GM12875 (cell line): Measurements from ENCODE around the gene PYGO1.
A peak's percentile ranks its signal among the peaks of the same experiment; 100 is the strongest.

Source experiments
- H3K4me3 ChIP-seq: one replicate; pipeline ENCODE4 v1.5.1; 2011; ENCODE audit warnings: low read depth, low read length, control low read depth
- TF ChIP-seq, protein P1 (sequence below): IDR thresholded peaks from 2 replicates; pipeline ENCODE4 v1.5.1; 2011; ENCODE audit warnings: low read depth, mild to moderate bottlenecking, control low read depth, inconsistent platforms, low read length, moderate library complexity, borderline replicate concordance; ENCODE audit not compliant: insufficient read depth

Gene PYGO1

DNA sequence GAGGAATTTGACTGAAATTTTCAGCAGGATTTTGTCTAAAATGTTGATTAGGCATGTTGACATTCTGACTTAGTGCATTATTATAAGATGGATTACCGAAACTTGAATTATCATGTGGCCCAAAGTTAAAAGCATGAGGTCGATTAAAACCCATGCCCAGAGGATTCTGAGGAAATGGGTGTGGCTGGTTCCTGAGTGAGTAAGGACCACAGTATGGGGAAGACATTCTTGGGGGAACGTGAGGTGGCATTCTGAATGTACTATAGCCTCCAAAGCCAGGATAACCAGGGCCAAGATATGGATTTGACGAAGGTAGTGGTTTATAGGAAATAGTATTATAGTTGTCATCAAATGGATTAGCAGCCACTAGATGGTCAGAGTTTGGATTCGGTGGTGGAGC is 41.4 kb downstream of the PYGO1 start:
- TF ChIP-seq, protein P1, sequence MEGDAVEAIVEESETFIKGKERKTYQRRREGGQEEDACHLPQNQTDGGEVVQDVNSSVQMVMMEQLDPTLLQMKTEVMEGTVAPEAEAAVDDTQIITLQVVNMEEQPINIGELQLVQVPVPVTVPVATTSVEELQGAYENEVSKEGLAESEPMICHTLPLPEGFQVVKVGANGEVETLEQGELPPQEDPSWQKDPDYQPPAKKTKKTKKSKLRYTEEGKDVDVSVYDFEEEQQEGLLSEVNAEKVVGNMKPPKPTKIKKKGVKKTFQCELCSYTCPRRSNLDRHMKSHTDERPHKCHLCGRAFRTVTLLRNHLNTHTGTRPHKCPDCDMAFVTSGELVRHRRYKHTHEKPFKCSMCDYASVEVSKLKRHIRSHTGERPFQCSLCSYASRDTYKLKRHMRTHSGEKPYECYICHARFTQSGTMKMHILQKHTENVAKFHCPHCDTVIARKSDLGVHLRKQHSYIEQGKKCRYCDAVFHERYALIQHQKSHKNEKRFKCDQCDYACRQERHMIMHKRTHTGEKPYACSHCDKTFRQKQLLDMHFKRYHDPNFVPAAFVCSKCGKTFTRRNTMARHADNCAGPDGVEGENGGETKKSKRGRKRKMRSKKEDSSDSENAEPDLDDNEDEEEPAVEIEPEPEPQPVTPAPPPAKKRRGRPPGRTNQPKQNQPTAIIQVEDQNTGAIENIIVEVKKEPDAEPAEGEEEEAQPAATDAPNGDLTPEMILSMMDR: no peak
- H3K4me3 ChIP-seq: no peak overlapping the region

DNA sequence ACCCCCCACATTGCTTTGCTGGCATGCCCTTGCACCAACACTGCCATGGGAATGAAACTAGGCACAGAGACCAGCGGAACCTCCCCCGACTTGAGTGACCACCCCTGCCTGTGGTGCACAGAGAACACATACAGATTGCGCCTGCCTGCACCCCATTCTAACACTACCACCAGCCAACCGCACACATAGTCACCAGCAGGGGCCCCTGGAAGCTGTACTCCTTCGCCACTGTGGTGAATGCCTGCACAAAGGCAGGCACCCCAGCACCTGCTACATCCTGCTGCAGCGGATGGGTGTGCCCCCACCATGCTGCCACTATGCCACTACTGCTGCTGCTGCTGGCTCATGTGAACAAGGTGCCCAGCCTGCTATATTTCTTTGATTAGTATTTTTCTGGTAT is 52.7 kb downstream of the PYGO1 start:
- TF ChIP-seq, protein P1: no peak

DNA sequence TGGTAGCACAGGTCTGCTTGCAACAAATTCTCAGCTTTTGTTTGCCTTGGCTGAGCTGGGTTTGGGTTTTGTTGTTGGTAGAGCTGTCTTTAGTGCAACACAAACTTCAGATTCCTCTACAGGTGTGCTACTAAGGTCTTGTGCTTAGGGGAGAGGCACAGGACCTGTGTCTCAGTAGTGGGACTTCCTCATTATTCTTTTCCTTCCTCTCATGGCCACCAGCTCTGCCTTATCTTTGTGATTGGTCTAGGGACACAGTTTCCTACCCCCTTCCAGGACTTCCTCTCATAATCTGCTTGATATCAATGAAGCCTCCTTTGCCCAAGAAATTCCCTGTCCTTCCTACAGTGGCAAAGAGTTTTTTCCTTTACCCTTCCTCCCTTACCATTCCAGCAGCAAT is 55.2 kb downstream of the PYGO1 start:
- TF ChIP-seq, protein P1: no peak
- H3K4me3 ChIP-seq: no peak overlapping the region

More for the DNA sequence above, 52.7 kb downstream of the PYGO1 start:
- no peak overlapping the region for H3K4me3 ChIP-seq

DNA sequence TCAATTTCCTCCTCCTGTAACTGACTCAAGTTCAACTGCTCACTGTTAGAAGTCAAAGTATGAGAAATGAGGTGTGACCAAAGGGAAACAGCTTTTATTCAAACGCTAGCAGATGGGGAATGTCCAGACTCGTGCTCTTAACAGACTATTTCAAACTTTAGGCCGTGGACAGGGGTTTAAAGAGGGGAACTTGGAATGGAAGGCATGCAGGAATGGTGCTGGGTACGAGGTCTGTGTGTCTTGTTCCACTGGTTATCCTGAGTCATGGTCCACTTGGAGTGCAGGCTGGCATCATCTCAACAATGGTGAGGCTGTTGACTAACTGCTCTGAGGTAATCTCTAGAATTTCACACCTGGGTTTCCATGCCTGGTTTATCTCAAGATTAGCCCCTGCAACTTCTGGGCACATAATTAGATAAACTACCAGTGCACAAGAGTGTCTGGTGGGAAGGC is 57.3 kb downstream of the PYGO1 start:
- TF ChIP-seq, protein P1: no peak
- H3K4me3 ChIP-seq: no peak overlapping the region

DNA sequence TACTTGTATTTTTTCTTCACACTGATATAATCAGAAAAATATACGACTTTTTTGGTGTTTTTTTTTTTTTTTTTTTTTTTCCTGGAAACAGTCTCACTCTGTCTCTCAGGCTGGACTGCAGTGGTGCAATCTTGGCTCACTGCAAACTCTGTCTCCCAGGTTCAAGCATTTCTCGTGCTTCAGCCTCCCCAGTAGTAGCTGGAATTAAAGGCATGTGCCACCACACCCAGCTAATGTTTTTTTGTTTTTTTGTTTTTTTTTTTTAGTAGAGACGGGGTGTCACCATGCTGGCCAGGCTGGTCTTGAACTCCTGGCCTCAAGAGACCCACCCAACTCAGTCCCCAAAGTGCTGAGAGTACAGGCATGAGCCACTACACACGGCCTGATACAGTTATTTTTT is 59.3 kb downstream of the PYGO1 start:
- TF ChIP-seq, protein P1: no peak
- H3K4me3 ChIP-seq: no peak overlapping the region

GRCh38 chr15:55527150-55527549 is 61.0 kb downstream of the PYGO1 start:
- no peak overlapping the region for H3K4me3 ChIP-seq
- TF ChIP-seq, protein P1: no peak

DNA sequence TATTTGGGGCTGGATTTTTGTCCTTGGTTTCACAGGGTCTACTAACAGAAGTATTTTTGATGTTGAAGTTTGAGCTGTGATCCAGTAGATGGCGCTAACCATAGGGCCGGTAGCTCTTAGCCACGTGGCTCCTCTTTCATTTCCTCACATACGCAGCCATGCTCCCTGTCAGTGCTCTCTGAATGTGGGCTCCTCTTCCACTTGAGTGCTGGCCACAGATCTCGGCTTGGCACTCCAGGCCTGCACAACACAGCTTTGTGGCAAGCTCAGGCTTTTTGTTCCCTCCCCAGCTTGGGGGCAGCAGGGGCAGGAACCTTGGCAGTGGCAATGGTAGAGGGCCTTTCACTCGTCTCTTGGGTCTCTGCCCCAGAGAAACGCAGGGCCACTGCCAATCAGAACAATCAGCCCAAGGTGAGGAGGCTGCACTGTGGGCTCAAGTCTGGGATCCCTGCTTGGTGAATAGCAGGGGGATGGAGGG is 61.5 kb downstream of the PYGO1 start:
- no peak overlapping the region for H3K4me3 ChIP-seq
- TF ChIP-seq, protein P1: peak; percentile 67
